Gastrocnemius medialis (tissue), 4 donors: Measurements from ENCODE around the gene UQCC5. TPM values are rescaled to one million over a fixed set of nuclear protein-coding genes. Genes with fewer than 3 reads are reported as not detected.

ENCODE experiments used
- ATAC-seq, 2 donors: fragments of 150-250 bp; one replicate each; pipeline ENCODE4 v1.9.1; 2016
- DNase-seq, 2 donors: peaks; one replicate each; pipeline ENCODE4 v3.0.0-alpha.2; 2019
- H3K27ac ChIP-seq, 4 donors: fragments of 200-600 bp; sonication (generic); 1 replicate in 1 of 4; 2 replicates in 3 of 4; pipeline ENCODE4 v1.5.1; 2016 to 2018; ENCODE audit warnings: mild to moderate bottlenecking in 2 of 4, moderate library complexity in 1 of 4
- H3K27me3 ChIP-seq, 3 donors: fragments of 200-600 bp; sonication (generic) in 2 of 3; 1 replicate in 1 of 3; 2 replicates in 2 of 3; pipeline versions ENCODE4 v1.5.1 to v1.6.0; 2016 to 2019; ENCODE audit warnings: mild to moderate bottlenecking in 1 of 3, moderate library complexity in 1 of 3
- H3K36me3 ChIP-seq, 2 donors: fragments of 200-600 bp; sonication (generic) in 1 of 2; one replicate each; pipeline ENCODE4 v1.5.1; 2017 to 2018
- H3K4me1 ChIP-seq, 2 donors: fragments of 200-600 bp; sonication (generic) in 1 of 2; one replicate each; pipeline ENCODE4 v1.5.1; 2016 to 2017; ENCODE audit warnings: mild to moderate bottlenecking in 2 of 2
- H3K4me3 ChIP-seq, 4 donors: fragments of 200-600 bp; sonication (generic) in 3 of 4; 1 replicate in 1 of 4; 2 replicates in 3 of 4; pipeline ENCODE4 v1.5.1; 2016 to 2019; ENCODE audit warnings: mild to moderate bottlenecking in 2 of 4
- H3K9me3 ChIP-seq, 3 donors: fragments of 200-600 bp; sonication (generic) in 2 of 3; 1 replicate in 1 of 3; 2 replicates in 2 of 3; pipeline ENCODE4 v1.5.1; 2016 to 2019
- CTCF ChIP-seq, 5 experiments: fragments of 450-650 bp in 3 of 5; fragments of 200-600 bp in 2 of 5; sonication (generic) in 2 of 5; IDR thresholded peaks in 4 of 5; conservative IDR thresholded peaks in 1 of 5; 1 replicate in 4 of 5; 2 replicates in 1 of 5; pipeline ENCODE4 v1.5.1; 2016 to 2019; ENCODE audit warnings: antibody characterized with exemption in 5 of 5, mild to moderate bottlenecking in 3 of 5, moderate library complexity in 3 of 5
- POLR2A ChIP-seq, 2 donors: fragments of 450-650 bp; IDR thresholded peaks; one replicate each; pipeline ENCODE4 v1.6.1; 2017; ENCODE audit warnings: antibody characterized with exemption in 2 of 2, mild to moderate bottlenecking in 2 of 2, moderate library complexity in 2 of 2
- in situ Hi-C, 4 donors: fragments of 200-750 bp; cut with MboI; loops; one replicate each; pipeline versions ENCODE4 v1.15.0 to v1.8.0; 2017; ENCODE audit warnings: low sequenced_read_pairs in 4 of 4
- intact Hi-C: fragments of 100-400 bp; cut with DNase I; formaldehyde crosslinking; loops from one replicate; pipeline ENCODE4 v1.15.1; 2023; ENCODE audit warnings: low total_unique reads
- total RNA-seq, 4 donors: library from RNA; depleted of rRNA; stranded (reverse); fragments of >200 nt; gene quantifications; one replicate each; pipeline versions ENCODE4 v1.1.0 to v1.2.3, GENCODE V29; 2016

Gene UQCC5
- total RNA-seq, 4 donors from 2014 or later, result 0.31 to 26.1 (median 0.87) TPM

DNA sequence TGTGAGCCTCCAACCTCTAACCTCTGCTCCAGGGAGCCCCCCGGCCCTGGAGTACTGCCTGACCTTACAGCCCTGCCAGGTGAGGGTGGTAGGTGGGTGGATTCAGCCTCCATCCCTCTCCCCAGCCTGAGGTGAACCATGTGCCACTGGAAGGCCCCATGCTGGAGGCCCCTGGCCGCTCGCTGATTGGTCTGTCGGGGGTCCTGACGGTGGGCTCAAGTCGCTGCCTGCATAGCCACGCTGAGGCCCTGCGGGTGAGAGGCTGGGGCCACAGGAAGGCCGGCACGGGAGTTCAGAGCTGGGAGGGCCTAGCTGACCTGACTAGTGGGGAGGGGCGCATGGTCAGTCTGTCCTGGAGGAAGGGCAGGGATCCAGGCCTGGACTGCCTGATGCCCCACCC is 21.8 kb upstream of the UQCC5 start:
- Histone ChIP-seq H3K4me3 (no peak overlapping the region), H3K27me3 (no peaks in the 10 kb centered on the region), H3K9me3 (no peaks in the 10 kb centered on the region), H3K4me1 (no peaks in the 10 kb centered on the region), H3K27ac (no peak overlapping the region), H3K36me3 (no peaks in the 10 kb centered on the region)
- intact Hi-C loops (no loop called here), in situ Hi-C loops (no loop called here)
- TF ChIP-seq POLR2A (IDR thresholded peaks at IDR 0.05), result no peak
- TF ChIP-seq CTCF (IDR thresholded peaks at IDR 0.05 in 4 of 5, conservative IDR thresholded peaks at IDR 0.05 in 1 of 5), result no peak
- no peak for DNase-seq
- no peak for ATAC-seq

DNA sequence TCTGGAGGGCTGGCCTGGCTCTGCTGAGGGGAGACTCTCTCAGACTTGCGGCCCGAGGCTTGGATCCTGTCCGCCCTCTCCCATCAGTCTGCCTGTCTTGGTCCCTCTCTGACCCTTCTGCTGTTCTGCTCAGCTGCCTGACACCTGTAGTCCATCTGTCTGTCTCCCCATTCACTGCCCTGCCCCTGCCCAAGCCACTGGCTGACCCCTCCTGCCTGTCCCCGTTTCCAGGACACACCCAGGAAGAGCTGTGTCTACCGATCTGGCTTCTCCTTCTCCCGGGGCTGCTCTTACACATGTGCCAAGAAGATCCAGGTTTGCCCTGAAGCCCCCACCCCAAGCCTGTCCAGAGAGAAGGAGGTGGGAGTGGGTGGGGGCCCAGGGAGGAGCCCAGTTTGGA is 21.2 kb upstream of the UQCC5 start:
- no peak for DNase-seq
- H3K27ac ChIP-seq, result no peak overlapping the region
- H3K4me3 ChIP-seq, result no peak overlapping the region
- H3K27me3 ChIP-seq, result no peaks in the 10 kb centered on the region
- intact Hi-C loops (no loop called here), in situ Hi-C loops (no loop called here)
- H3K36me3 ChIP-seq, result no peaks in the 10 kb centered on the region
- ATAC-seq, result no peak
- no peak for TF ChIP-seq POLR2A (IDR thresholded peaks at IDR 0.05)
- no peak for TF ChIP-seq CTCF (IDR thresholded peaks at IDR 0.05 in 4 of 5, conservative IDR thresholded peaks at IDR 0.05 in 1 of 5)
- H3K4me1 ChIP-seq, result no peaks in the 10 kb centered on the region
- no peaks in the 10 kb centered on the region for H3K9me3 ChIP-seq

DNA sequence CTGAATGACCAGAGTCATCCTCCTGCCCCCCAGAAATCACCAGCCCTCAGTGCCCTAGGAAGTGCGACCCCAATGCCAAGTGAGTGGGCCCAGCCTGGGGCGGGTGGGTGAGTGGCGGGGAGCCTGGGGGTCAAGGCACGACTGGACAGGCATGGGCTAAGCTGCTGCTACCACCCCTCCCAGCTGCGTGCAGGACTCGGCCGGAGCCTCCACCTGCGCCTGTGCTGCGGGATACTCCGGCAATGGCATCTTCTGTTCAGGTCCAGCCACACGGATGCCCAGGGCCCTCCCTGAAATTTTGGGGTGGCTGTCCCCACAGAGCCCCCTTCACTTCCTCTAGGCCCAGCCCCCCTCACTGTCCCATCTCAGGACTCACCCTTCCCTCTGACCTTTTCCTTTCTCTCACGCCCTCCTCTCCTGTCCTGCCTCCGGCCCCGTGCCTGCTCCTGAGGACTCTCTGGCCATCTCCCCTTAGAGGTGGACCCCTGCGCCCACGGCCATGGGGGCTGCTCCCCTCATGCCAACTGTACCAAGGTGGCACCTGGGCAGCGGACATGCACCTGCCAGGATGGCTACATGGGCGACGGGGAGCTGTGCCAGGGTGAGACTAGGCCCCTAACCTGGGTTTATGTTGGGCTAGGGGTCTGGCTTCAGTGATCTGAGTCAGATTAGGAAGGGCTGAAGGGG is 19.8 kb upstream of the UQCC5 start:
- in situ Hi-C loops, result no loop called here
- no peak overlapping the region for H3K27ac ChIP-seq
- TF ChIP-seq CTCF (IDR thresholded peaks at IDR 0.05 in 4 of 5, conservative IDR thresholded peaks at IDR 0.05 in 1 of 5) (no peak), POLR2A (IDR thresholded peaks at IDR 0.05) (no peak)
- no peaks in the 10 kb centered on the region for H3K36me3 ChIP-seq
- H3K4me3 ChIP-seq, result no peak overlapping the region
- no peaks in the 10 kb centered on the region for H3K27me3 ChIP-seq
- H3K9me3 ChIP-seq, result no peaks in the 10 kb centered on the region
- ATAC-seq (no peak), DNase-seq (no peak)
- intact Hi-C loops, result no loop called here
- H3K4me1 ChIP-seq, result no peaks in the 10 kb centered on the region

DNA sequence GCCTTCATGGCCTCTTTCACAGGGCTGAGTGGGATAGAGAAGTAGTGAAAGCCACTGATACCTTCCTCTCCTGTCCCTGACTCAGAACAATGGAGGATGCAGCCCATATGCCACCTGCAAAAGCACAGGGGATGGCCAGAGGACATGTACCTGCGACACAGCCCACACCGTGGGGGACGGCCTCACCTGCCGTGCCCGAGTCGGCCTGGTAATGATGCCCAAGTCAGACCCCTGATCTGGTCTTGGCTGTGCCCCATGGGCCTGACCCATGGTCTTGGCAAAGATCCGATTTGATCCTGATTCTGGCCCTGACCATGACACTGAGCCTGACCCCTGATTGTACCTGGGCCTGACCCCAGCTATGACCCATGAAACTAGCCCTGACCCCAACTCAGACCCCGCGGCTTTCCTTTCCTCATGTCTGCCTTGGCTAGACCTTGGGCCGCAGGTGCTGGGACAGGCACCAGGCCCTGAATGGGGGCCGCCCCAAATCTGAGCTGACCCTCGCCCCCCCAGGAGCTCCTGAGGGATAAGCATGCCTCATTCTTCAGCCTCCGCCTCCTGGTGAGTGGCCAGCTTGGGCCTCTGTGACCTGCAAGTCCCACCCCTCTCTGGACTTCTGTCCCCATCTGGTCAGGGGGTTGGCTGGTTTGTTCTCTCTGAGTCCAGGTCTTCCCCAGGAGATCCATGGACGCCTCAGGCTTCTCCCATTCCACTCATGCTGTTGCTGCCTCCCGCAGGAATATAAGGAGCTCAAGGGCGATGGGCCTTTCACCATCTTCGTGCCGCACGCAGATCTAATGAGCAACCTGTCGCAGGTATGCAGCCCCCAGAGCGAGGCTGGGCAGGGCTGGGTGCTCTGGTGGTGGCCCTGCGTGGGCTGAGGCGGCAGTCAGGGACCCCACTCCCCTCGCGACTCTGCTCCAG is 18.3 kb upstream of the UQCC5 start:
- no peak for ATAC-seq
- intact Hi-C loops (no loop called here), in situ Hi-C loops (no loop called here)
- Histone ChIP-seq H3K36me3 (no peaks in the 10 kb centered on the region), H3K9me3 (no peaks in the 10 kb centered on the region), H3K4me3 (peak overlapping the region; percentile 31 to 41 (median 39)), H3K27ac (no peak overlapping the region), H3K4me1 (no peaks in the 10 kb centered on the region), H3K27me3 (no peaks in the 10 kb centered on the region)
- TF ChIP-seq CTCF (IDR thresholded peaks at IDR 0.05 in 4 of 5, conservative IDR thresholded peaks at IDR 0.05 in 1 of 5), result no peak
- no peak for TF ChIP-seq POLR2A (IDR thresholded peaks at IDR 0.05)
- no peak for DNase-seq
